ENCODE data around the gene CASTOR1.

- TF ChIP-seq, protein P1, sequence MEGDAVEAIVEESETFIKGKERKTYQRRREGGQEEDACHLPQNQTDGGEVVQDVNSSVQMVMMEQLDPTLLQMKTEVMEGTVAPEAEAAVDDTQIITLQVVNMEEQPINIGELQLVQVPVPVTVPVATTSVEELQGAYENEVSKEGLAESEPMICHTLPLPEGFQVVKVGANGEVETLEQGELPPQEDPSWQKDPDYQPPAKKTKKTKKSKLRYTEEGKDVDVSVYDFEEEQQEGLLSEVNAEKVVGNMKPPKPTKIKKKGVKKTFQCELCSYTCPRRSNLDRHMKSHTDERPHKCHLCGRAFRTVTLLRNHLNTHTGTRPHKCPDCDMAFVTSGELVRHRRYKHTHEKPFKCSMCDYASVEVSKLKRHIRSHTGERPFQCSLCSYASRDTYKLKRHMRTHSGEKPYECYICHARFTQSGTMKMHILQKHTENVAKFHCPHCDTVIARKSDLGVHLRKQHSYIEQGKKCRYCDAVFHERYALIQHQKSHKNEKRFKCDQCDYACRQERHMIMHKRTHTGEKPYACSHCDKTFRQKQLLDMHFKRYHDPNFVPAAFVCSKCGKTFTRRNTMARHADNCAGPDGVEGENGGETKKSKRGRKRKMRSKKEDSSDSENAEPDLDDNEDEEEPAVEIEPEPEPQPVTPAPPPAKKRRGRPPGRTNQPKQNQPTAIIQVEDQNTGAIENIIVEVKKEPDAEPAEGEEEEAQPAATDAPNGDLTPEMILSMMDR (IDR thresholded peaks at IDR 0.05): no peak
- no peak for TF ChIP-seq POLR2AphosphoS5 (IDR thresholded peaks at IDR 0.05; ENCODE audit: insufficient read depth in 1 of 2, low read depth in 1 of 2)
Observed at GRCh38 chr22:30283342-30283741, 6.0 kb downstream of the CASTOR1 start.

Measured in vagina (tissue), 2 donors.